DOHH2 (cell line): ENCODE measurements around the gene NPNT.

Source experiments
- CTCF ChIP-seq: fragments of 200-600 bp; sonication (generic); IDR thresholded peaks from one replicate; pipeline ENCODE4 v1.5.1; 2014; ENCODE audit warnings: antibody characterized with exemption, mild to moderate bottlenecking, low read depth, low read length; ENCODE audit not compliant: poor library complexity, severe bottlenecking
- EZH2phosphoT487 ChIP-seq: fragments of 200-600 bp; sonication (generic); IDR thresholded peaks from 2 replicates; pipeline ENCODE4 v1.6.1; 2017; ENCODE audit warnings: borderline replicate concordance, mild to moderate bottlenecking, antibody characterized with exemption, low read length, moderate library complexity, mixed read lengths

- TF ChIP-seq CTCF: no peak
- no peak for TF ChIP-seq EZH2phosphoT487
Measured at GRCh38 chr4:105944540-105944939, 49.3 kb downstream of the NPNT start.
